ENCODE data around the gene IL1B.

- no peak for TF ChIP-seq EZH2phosphoT487 (IDR thresholded peaks at IDR 0.05; ENCODE audit: borderline replicate concordance, low read depth, low read length)
- TF ChIP-seq, protein P1, sequence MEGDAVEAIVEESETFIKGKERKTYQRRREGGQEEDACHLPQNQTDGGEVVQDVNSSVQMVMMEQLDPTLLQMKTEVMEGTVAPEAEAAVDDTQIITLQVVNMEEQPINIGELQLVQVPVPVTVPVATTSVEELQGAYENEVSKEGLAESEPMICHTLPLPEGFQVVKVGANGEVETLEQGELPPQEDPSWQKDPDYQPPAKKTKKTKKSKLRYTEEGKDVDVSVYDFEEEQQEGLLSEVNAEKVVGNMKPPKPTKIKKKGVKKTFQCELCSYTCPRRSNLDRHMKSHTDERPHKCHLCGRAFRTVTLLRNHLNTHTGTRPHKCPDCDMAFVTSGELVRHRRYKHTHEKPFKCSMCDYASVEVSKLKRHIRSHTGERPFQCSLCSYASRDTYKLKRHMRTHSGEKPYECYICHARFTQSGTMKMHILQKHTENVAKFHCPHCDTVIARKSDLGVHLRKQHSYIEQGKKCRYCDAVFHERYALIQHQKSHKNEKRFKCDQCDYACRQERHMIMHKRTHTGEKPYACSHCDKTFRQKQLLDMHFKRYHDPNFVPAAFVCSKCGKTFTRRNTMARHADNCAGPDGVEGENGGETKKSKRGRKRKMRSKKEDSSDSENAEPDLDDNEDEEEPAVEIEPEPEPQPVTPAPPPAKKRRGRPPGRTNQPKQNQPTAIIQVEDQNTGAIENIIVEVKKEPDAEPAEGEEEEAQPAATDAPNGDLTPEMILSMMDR (conservative IDR thresholded peaks at IDR 0.05; ENCODE audit: low read length): no peak
These were observed 53.3 kb downstream of the IL1B start for GRCh38 chr2:112783187-112783714.
